ACC112 (cell line): Measurements from ENCODE around the gene TSSK2.
A peak's percentile ranks its signal among the peaks of the same experiment; 100 is the strongest.

Source experiments
- H2AFZ ChIP-seq: fragments of 200-600 bp; sonication (generic); one replicate; pipeline ENCODE4 v1.6.0; 2017; ENCODE audit warnings: antibody characterized with exemption, low read length; ENCODE audit not compliant: unreplicated experiment
- H3K27ac ChIP-seq: fragments of 200-600 bp; sonication (generic); 2 replicates; pipeline ENCODE4 v1.5.1; 2014; ENCODE audit warnings: low read depth, mild to moderate bottlenecking, antibody characterized with exemption, low read length, moderate library complexity
- H3K27me3 ChIP-seq: fragments of 200-600 bp; sonication (generic); 2 replicates; pipeline ENCODE4 v1.6.1; 2014; ENCODE audit warnings: mild to moderate bottlenecking, antibody characterized with exemption, low read length, moderate library complexity, mixed read lengths; ENCODE audit not compliant: insufficient read depth
- H3K36me3 ChIP-seq: fragments of 200-600 bp; sonication (generic); 2 replicates; pipeline ENCODE4 v1.6.1; 2016; ENCODE audit warnings: mild to moderate bottlenecking, antibody characterized with exemption, low read length, moderate library complexity, mixed read lengths; ENCODE audit not compliant: insufficient read depth
- H3K4me1 ChIP-seq: fragments of 200-600 bp; sonication (generic); one replicate; pipeline ENCODE4 v1.6.1; 2016; ENCODE audit warnings: low read length, mixed read lengths; ENCODE audit not compliant: insufficient read depth, unreplicated experiment, control insufficient read depth
- H3K4me3 ChIP-seq: fragments of 200-600 bp; sonication (generic); 2 replicates; pipeline ENCODE4 v1.5.1; 2014; ENCODE audit warnings: mild to moderate bottlenecking, low read depth, low read length
- H3K79me2 ChIP-seq: fragments of 200-600 bp; sonication (generic); one replicate; pipeline ENCODE4 v1.6.0; 2016; ENCODE audit warnings: low read length; ENCODE audit not compliant: control insufficient read depth, unreplicated experiment, insufficient read depth

The TSSK2 gene

GRCh38 chr22:19143212-19143611 lies 12.1 kb downstream of the TSSK2 start:
- peaks cover 11% of the 10 kb centered on the region for H3K79me2 ChIP-seq
- H2AFZ ChIP-seq, result no peak overlapping the region
- no peaks in the 10 kb centered on the region for H3K36me3 ChIP-seq
- no peak overlapping the region for H3K27ac ChIP-seq
- peaks cover 10% of the 10 kb centered on the region; the same call in 1 of the 2 replicates for H3K27me3 ChIP-seq
- H3K4me1 ChIP-seq, result no peaks in the 10 kb centered on the region
- peak overlapping the region; percentile 98; the same call in 1 of the 2 replicates for H3K4me3 ChIP-seq

DNA sequence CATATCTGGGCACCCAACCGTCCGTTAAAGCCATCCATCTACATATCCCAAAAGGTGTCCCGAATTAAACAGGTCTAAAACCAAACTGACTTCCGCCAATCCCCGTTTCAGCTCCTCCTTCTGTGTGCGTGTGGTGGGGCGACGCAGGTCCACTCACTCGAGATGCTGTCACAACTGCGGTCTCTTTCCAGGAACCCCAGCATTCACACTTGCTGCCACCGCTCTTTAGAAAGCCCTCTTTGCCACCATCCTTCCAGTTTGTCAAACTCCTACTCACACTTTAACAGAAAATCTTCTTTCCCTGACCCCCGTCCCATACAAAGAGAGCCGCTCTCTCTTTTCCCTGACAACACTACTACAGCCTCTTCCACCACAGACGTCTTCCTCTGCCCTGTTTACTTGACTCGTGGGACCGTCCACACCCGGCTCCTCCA lies 12.9 kb downstream of the TSSK2 start:
- H3K4me1 ChIP-seq, result no peaks in the 10 kb centered on the region
- H3K79me2 ChIP-seq, result peaks cover 11% of the 10 kb centered on the region
- no peaks in the 10 kb centered on the region for H3K36me3 ChIP-seq
- peak overlapping the region; percentile 7; the same call in 1 of the 2 replicates for H3K27ac ChIP-seq
- peaks cover 18% of the 10 kb centered on the region for H3K27me3 ChIP-seq
- H2AFZ ChIP-seq, result peak overlapping the region; percentile 65
- peak overlapping the region; percentile 98 for H3K4me3 ChIP-seq

DNA sequence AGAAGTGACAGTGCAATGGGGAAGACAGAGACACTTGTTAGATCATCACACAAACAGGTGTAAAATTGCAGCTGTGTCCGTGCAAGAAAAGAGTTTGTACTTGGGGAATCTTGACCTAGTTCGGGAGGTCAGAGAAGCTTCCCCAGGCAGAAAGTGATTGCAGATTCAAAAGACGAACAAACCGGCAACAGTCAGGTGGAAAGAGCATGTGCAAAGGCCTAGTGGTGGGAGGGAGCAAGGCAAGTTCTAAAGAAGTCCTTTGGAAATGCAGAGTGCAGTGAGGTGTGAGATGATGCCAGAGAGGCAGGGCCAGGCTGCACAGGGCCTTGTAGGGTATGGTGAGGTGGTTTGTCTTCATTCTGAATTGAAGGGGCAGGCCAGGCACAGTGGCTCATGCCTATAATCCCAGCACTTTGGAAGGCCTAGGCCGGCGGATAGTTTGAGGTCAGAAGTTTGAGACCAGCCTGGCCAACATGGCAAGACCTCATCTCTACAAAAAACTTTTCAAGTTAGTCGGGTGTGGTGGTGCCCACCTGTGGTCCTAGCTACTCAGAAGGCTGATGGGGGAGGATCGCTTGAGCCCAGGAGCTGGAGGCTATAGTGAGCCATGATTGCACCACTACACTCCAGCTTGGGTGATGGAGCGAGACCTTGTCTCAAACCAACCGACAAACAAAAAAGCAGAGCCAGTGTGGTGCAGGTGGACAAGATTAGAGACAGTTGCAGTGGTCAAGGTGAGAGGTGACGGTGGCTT lies 15.3 kb downstream of the TSSK2 start:
- no peak overlapping the region for H3K4me3 ChIP-seq
- peaks cover 35% of the 10 kb centered on the region for H3K27me3 ChIP-seq
- no peak overlapping the region for H3K27ac ChIP-seq
- H2AFZ ChIP-seq, result no peak overlapping the region
- peaks cover 11% of the 10 kb centered on the region for H3K79me2 ChIP-seq
- H3K4me1 ChIP-seq, result no peaks in the 10 kb centered on the region
- H3K36me3 ChIP-seq, result no peaks in the 10 kb centered on the region

- no peaks in the 10 kb centered on the region for H3K36me3 ChIP-seq
- peaks cover 11% of the 10 kb centered on the region for H3K79me2 ChIP-seq
- H3K4me1 ChIP-seq, result no peaks in the 10 kb centered on the region
- H3K27me3 ChIP-seq, result peaks cover 44% of the 10 kb centered on the region
- no peak overlapping the region for H3K27ac ChIP-seq
- no peak overlapping the region for H2AFZ ChIP-seq
- H3K4me3 ChIP-seq, result no peak overlapping the region
Measured at GRCh38 chr22:19147195-19147780, 16.2 kb downstream of the TSSK2 start.

GRCh38 chr22:19148417-19149046 lies 17.4 kb downstream of the TSSK2 start:
- Histone ChIP-seq H3K79me2 (peaks cover 7% of the 10 kb centered on the region), H3K36me3 (no peaks in the 10 kb centered on the region), H3K4me1 (no peaks in the 10 kb centered on the region), H2AFZ (no peak overlapping the region), H3K4me3 (no peak overlapping the region), H3K27ac (no peak overlapping the region), H3K27me3 (peaks cover 50% of the 10 kb centered on the region)

DNA sequence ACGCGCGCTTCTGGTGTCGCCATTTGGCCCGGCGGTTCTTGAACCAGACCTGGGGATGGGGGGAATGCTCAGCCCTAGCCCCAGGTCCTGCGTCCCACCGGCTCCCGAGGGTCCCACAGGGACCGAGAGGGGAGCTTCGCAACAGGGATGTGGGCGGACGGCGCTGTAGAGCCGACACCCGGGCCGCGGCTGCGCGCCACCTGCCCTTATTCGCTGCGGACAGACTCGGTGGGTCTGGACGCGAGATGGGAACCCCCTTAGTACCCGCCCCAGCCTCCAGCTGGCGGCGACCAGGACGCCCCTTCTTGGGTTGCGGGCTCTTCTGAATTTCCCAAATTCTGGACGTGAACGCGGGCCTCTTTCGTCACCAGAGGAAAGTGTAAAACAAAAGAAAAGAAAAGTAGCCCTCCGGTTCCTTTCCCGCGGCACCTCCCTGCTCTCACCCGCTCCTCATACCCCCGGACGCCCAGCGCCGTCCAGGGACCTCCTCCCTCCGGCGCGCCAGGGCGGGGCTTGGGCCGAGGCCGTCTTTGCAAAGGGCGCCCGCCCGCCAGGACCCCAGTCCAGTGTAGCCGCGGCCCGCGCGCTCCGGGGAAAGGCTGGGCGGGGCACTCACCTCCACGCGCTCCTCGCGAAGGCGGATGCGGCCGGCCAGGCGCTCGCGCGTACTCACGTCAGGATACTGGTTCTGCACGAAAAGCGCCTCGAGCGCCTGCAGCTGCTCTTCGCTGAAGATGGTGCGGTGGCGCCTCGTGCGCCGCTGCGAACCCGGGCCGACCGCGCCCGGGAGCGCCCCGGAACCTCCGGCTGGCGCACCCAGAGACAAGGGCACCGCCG lies 18.2 kb downstream of the TSSK2 start:
- H3K79me2 ChIP-seq, result peaks cover 1% of the 10 kb centered on the region
- H3K27me3 ChIP-seq, result peaks cover 52% of the 10 kb centered on the region
- H2AFZ ChIP-seq, result no peak overlapping the region
- H3K4me1 ChIP-seq, result no peaks in the 10 kb centered on the region
- no peak overlapping the region for H3K4me3 ChIP-seq
- H3K27ac ChIP-seq, result no peak overlapping the region
- no peaks in the 10 kb centered on the region for H3K36me3 ChIP-seq

GRCh38 chr22:19149991-19150390 lies 18.9 kb downstream of the TSSK2 start, which contains the start of gene GSC2:
TSS of gene GSC2 (minus strand) at chr22:19150292. CDS start at chr22:19150283, 9 bp downstream.
- no peaks in the 10 kb centered on the region for H3K4me1 ChIP-seq
- no peak within 1 kb of the TSS for H3K4me3 ChIP-seq
- H3K79me2 ChIP-seq, result no peaks in the 10 kb centered on the region
- H2AFZ ChIP-seq, result no peak within 1 kb of the TSS
- H3K27ac ChIP-seq, result no peak within 1 kb of the TSS
- H3K36me3 ChIP-seq, result no peaks in the 10 kb centered on the region
- peaks cover 52% of the 10 kb centered on the region for H3K27me3 ChIP-seq

- Histone ChIP-seq H3K4me3 (no peak overlapping the region), H3K27me3 (peaks cover 52% of the 10 kb centered on the region), H3K27ac (no peak overlapping the region), H3K4me1 (no peaks in the 10 kb centered on the region), H3K79me2 (no peaks in the 10 kb centered on the region), H3K36me3 (no peaks in the 10 kb centered on the region), H2AFZ (no peak overlapping the region)
Measured at GRCh38 chr22:19150482-19151328, 19.6 kb downstream of the TSSK2 start.

DNA sequence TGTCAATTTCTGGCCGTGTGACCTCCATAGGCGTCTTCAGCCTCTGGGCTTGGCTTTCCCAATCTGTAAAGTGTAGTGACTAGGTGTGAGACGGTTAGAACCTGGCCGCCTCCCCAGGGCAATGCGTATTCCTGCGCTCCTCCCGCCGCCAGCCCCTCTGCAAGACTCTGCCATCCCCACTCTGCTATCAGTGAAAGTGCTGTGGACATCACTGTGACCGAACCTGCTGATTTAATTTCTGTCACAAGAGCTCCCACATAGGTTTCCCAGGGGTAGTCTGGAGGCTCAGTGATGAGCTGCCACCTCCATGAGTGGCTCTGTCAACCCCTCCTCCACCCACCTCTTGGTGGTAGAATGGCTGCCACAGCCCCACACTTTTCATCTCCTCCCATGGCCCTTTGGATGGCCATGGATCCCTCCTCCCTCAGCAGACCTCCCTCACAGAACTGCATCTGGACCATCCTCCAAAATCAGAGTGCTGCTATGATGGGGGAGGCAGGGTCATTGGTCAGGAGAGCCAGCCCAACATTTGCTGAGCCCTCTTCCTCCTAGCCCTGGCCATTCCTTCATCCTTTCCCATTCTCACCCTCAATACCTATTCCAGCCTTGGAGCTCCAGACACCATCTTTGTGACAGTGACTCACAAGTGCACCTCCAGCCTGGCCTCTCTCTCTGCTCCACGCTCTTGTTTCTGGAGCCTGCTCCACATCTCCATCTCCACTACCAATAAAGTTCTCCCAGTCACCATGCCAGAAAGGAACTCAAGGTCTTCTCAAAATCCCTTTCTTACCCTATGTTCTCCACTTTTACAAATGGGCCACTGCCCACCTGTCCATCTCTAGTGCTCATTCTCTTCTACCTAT lies 20.5 kb downstream of the TSSK2 start:
- Histone ChIP-seq H3K36me3 (no peaks in the 10 kb centered on the region), H3K4me1 (no peaks in the 10 kb centered on the region), H3K79me2 (no peaks in the 10 kb centered on the region), H2AFZ (no peak overlapping the region), H3K27me3 (peaks cover 52% of the 10 kb centered on the region), H3K4me3 (no peak overlapping the region), H3K27ac (no peak overlapping the region)
